Kidney capillary endothelial cell (primary cell): Measurements from ENCODE around the gene UBXN11.
"Not testable (repeated sequence)": the region's sequence is repeated elsewhere in the genome, so short reads cannot be mapped to it uniquely, and the experiment has no call there.

Experiments used
- DNase-seq: peaks from one replicate; pipeline ENCODE4 v3.0.0-alpha.2; 2018; ENCODE audit warnings: low spot score

Gene UBXN11

GRCh38 chr1:26305667-26306289 is 658 bp downstream of the UBXN11 start:
- no peak for DNase-seq

- DNase-seq = no peak
Measured at GRCh38 chr1:26302733-26303405, 3.6 kb downstream of the UBXN11 start.

- no peak for DNase-seq
Measured at GRCh38 chr1:26300578-26301275, 5.7 kb downstream of the UBXN11 start.

- DNase-seq = no peak
Measured at GRCh38 chr1:26297791-26298124, 8.7 kb downstream of the UBXN11 start.

- no peak for DNase-seq
Measured at GRCh38 chr1:26297057-26297790, 9.2 kb downstream of the UBXN11 start.

- DNase-seq = no peak
Measured at GRCh38 chr1:26296340-26297056, 9.9 kb downstream of the UBXN11 start.

- DNase-seq = no peak
Measured at GRCh38 chr1:26295194-26296138, 11.0 kb downstream of the UBXN11 start.

- no peak for DNase-seq
Measured at GRCh38 chr1:26293911-26294463, 12.4 kb downstream of the UBXN11 start.

GRCh38 chr1:26292735-26293134 is 13.7 kb downstream of the UBXN11 start:
- not testable (repeated sequence) for DNase-seq

- no peak for DNase-seq
Measured at GRCh38 chr1:26291939-26292338, 14.5 kb downstream of the UBXN11 start.

- no peak for DNase-seq
Measured at GRCh38 chr1:26291433-26291832, 15.0 kb downstream of the UBXN11 start.

GRCh38 chr1:26290882-26291261 is 15.6 kb downstream of the UBXN11 start:
- DNase-seq = no peak

- no peak for DNase-seq
Measured at GRCh38 chr1:26290122-26290881, 16.1 kb downstream of the UBXN11 start.

- DNase-seq = no peak
Measured at GRCh38 chr1:26289158-26290059, 17.0 kb downstream of the UBXN11 start.

GRCh38 chr1:26288311-26288941 is 18.0 kb downstream of the UBXN11 start:
- no peak for DNase-seq

- no peak for DNase-seq
Measured at GRCh38 chr1:26287811-26288210, 18.6 kb downstream of the UBXN11 start.

- DNase-seq = no peak
Measured at GRCh38 chr1:26287033-26287711, 19.3 kb downstream of the UBXN11 start.

- DNase-seq = no peak
Measured at GRCh38 chr1:26286064-26286416, 20.4 kb downstream of the UBXN11 start.
